ENCODE results near the gene ANKMY2.
"Not testable (repeated sequence)": the region's sequence is repeated elsewhere in the genome, so short reads cannot be mapped to it uniquely, and the experiment has no call there.

ANKMY2 gene

DNA sequence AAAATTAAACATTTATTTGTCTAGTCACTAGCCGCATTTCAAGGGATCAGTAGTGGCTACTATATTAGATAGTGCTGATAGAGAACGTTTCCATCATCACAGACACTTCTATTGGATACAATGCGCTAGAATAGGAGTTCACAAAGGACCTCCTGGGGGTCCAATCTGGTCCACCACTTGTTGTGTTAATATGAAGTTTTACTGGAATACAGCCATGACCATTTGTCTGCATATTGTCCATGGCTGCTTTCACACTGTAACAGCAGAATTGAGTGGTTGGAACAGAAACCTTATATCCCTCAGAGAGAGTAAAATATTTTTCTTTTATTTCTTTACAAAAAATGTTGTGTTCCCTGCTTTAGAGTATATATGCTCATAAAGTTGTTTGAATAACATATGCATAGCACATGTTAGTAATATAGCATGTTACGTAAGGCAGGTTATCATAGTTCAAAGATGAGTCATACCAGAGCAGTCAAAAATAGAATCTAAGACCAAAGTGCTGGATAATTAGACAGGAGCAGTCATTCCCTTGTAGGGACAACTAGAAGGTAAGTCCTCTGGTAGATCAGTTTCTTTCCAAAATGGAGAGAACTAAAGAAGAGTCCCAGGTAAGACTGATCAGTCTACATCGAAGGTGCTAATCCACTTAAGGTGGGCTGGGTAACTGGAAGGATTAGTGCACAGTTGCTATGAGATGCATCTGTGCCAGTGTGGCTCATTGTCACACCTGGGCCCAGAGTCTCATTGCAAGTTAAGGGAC is 15.3 kb upstream of the ANKMY2 start:
- H3K4me3 ChIP-seq (ENCODE audit: control insufficient read depth in 1 of 7, extremely low read depth in 1 of 7, insufficient read depth in 4 of 7, low read depth in 2 of 7, low read length in 6 of 7): no peak overlapping the region
- ChIA-PET CTCF (no interaction called here), POLR2A (no interaction called here)
- H3K4me1 ChIP-seq (ENCODE audit: control extremely low read depth in 1 of 4, control insufficient read depth in 4 of 4, insufficient read depth in 4 of 4, low read length in 3 of 4): peaks cover 10 to 38% (median 24%) of the 10 kb centered on the region in 4 experiments
- 93% methylated on average over 3 of the region's 5 CpGs for WGBS (ENCODE audit: insufficient coverage)
- no peaks in the 10 kb centered on the region for H3K27me3 ChIP-seq (replicated peaks in 2 of 5; ENCODE audit: control insufficient read depth in 4 of 5, insufficient read depth in 5 of 5, low read length in 4 of 5)
- H3K27ac ChIP-seq (ENCODE audit: insufficient read depth in 1 of 2, low read depth in 1 of 2, low read length in 2 of 2, poor library complexity in 1 of 2, severe bottlenecking in 2 of 2): peak overlapping the region in 1 of 2 experiments; percentile 46
- no peaks in the 10 kb centered on the region for H3K9me3 ChIP-seq (ENCODE audit: control extremely low read depth in 1 of 5, control insufficient read depth in 4 of 5, insufficient read depth in 2 of 5, low read depth in 1 of 5, low read length in 4 of 5)
- peak in 2 of 3 donors; percentile 56 to 73 for DNase-seq
- peaks cover 0 to 16% (median 5%) of the 10 kb centered on the region in 4 experiments for H3K36me3 ChIP-seq (ENCODE audit: control insufficient read depth in 4 of 4, insufficient read depth in 4 of 4, low read length in 3 of 4)

DNA sequence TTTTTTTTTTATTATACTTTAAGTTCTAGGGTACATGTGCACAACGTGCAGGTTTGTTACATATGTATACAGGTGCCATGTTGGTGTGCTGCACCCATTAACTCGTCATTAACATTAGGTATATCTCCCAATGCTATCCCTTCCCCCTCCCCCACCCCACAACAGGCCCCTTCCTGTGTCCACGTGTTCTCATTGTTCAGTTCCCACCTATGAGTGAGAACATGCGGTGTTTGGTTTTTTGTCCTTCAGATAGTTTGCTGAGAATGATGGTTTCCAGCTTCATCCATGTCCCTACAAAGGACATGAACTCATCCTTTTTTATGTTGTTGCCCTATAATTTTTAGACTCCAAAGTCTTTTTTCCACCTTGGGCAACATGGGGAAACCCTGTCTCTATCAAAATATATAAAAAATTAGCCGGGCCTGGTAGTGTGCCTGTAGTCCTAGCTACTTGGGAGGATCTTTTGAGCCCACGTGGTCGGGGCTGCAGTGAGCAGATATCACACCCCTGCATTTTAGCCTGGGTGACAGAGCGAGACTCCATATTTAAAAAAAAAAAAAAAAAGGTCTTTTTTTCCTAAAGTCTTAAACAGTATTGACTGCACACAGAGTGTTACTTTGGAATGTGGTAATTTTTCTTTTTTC is 14.4 kb upstream of the ANKMY2 start:
- peaks cover 10 to 42% (median 24%) of the 10 kb centered on the region in 4 experiments for H3K4me1 ChIP-seq (ENCODE audit: control extremely low read depth in 1 of 4, control insufficient read depth in 4 of 4, insufficient read depth in 4 of 4, low read length in 3 of 4)
- H3K36me3 ChIP-seq (ENCODE audit: control insufficient read depth in 4 of 4, insufficient read depth in 4 of 4, low read length in 3 of 4); DNase-seq; H3K4me3 ChIP-seq (ENCODE audit: control insufficient read depth in 1 of 7, extremely low read depth in 1 of 7, insufficient read depth in 4 of 7, low read depth in 2 of 7, low read length in 6 of 7); POLR2A ChIA-PET; H3K9me3 ChIP-seq (ENCODE audit: control extremely low read depth in 1 of 5, control insufficient read depth in 4 of 5, insufficient read depth in 2 of 5, low read depth in 1 of 5, low read length in 4 of 5); H3K27ac ChIP-seq (ENCODE audit: insufficient read depth in 1 of 2, low read depth in 1 of 2, low read length in 2 of 2, poor library complexity in 1 of 2, severe bottlenecking in 2 of 2); H3K27me3 ChIP-seq (replicated peaks in 2 of 5; ENCODE audit: control insufficient read depth in 4 of 5, insufficient read depth in 5 of 5, low read length in 4 of 5): not testable (repeated sequence)
- CTCF ChIA-PET: interaction anchor here (0.7 kb wide), 1 partner anchor 1487 kb away, joined by 3 read pairs; no protein-coding TSS in a partner anchor
- 20% methylated on average over 1 of the region's 8 CpGs for WGBS (ENCODE audit: insufficient coverage)

DNA sequence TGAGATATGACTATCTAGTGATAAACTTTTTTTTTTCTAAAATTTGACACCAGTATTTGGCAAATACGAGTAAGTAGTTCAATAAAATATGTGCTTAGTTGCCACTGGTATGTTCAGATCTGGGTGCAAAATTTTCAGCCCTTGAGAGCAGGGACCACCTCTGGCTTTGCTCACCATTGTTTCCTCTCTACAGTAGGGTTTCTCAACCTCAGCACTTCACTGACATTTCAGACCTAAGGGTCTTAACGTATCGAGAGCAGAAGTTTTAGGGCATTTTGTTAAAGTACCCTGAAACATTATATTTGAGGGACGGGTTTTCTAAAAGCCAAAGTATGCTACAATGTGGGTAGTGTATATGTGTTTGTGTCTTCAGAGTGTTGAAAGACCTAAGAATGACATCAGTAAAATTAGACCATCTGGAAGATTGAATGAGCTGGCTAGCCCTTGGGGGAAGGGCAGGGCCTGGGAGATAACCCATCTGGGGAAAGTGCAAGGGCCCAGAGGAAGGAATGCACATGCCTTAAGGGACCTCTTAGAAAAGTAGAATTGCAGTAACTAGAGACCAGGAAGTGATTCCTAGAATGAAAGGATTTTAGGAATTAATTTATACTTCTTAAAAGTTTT is 12.2 kb upstream of the ANKMY2 start:
- peak in 2 of 3 donors; percentile 43 to 52 for DNase-seq
- CTCF ChIA-PET: interaction anchor here (0.8 to 1.1 kb wide), 4 partner anchors 8 to 12 kb away, joined by 3 to 4 read pairs (median 3); partner anchors contain the start of genes ANKMY2 and BZW2
- 100% methylated on average over 1 of the region's 4 CpGs for WGBS (ENCODE audit: insufficient coverage)
- H3K9me3 ChIP-seq (ENCODE audit: control extremely low read depth in 1 of 5, control insufficient read depth in 4 of 5, insufficient read depth in 2 of 5, low read depth in 1 of 5, low read length in 4 of 5): no peaks in the 10 kb centered on the region
- POLR2A ChIA-PET: no interaction called here
- no peaks in the 10 kb centered on the region for H3K27me3 ChIP-seq (replicated peaks in 2 of 5; ENCODE audit: control insufficient read depth in 4 of 5, insufficient read depth in 5 of 5, low read length in 4 of 5)
- peaks cover 0 to 7% (median 0%) of the 10 kb centered on the region in 4 experiments for H3K36me3 ChIP-seq (ENCODE audit: control insufficient read depth in 4 of 4, insufficient read depth in 4 of 4, low read length in 3 of 4)
- H3K4me3 ChIP-seq (ENCODE audit: control insufficient read depth in 1 of 7, extremely low read depth in 1 of 7, insufficient read depth in 4 of 7, low read depth in 2 of 7, low read length in 6 of 7): no peak overlapping the region
- H3K4me1 ChIP-seq (ENCODE audit: control extremely low read depth in 1 of 4, control insufficient read depth in 4 of 4, insufficient read depth in 4 of 4, low read length in 3 of 4): peaks cover 10 to 55% (median 30%) of the 10 kb centered on the region in 4 experiments
- H3K27ac ChIP-seq (ENCODE audit: insufficient read depth in 1 of 2, low read depth in 1 of 2, low read length in 2 of 2, poor library complexity in 1 of 2, severe bottlenecking in 2 of 2): no peak overlapping the region

DNA sequence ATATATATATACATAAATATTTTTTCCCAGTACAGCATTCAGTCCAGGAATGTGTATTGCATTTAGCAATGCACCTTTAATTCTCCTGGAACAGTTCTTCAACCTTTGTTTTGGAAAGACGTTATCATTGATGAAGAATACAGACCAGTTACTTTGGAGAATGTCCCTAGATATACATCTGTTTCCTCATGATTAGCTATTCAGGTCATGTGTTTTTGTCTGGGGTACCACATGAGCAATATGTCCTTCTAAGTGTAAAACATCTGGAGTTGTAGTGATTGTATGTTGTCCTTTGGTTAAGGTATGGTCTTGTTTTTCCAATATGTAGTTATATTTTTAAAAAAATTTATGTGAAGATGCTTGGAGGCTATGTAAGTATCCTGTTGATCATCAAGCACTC is 10.6 kb upstream of the ANKMY2 start:
- peaks cover 19 to 59% (median 36%) of the 10 kb centered on the region in 4 experiments for H3K4me1 ChIP-seq (ENCODE audit: control extremely low read depth in 1 of 4, control insufficient read depth in 4 of 4, insufficient read depth in 4 of 4, low read length in 3 of 4)
- no peaks in the 10 kb centered on the region for H3K9me3 ChIP-seq (ENCODE audit: control extremely low read depth in 1 of 5, control insufficient read depth in 4 of 5, insufficient read depth in 2 of 5, low read depth in 1 of 5, low read length in 4 of 5)
- H3K27me3 ChIP-seq (replicated peaks in 2 of 5; ENCODE audit: control insufficient read depth in 4 of 5, insufficient read depth in 5 of 5, low read length in 4 of 5): no peaks in the 10 kb centered on the region
- CTCF ChIA-PET: interaction anchor here (0.6 to 1.7 kb wide), 3 partner anchors 9 to 91 kb away, joined by 3 to 4 read pairs (median 3); no protein-coding TSS in a partner anchor
- 50% methylated on average over 1 of the region's 1 CpG for WGBS (ENCODE audit: insufficient coverage)
- POLR2A ChIA-PET: no interaction called here
- H3K4me3 ChIP-seq (ENCODE audit: control insufficient read depth in 1 of 7, extremely low read depth in 1 of 7, insufficient read depth in 4 of 7, low read depth in 2 of 7, low read length in 6 of 7): peak overlapping the region in 1 of 7 experiments; percentile 23
- H3K36me3 ChIP-seq (ENCODE audit: control insufficient read depth in 4 of 4, insufficient read depth in 4 of 4, low read length in 3 of 4): peaks cover 0 to 9% (median 0%) of the 10 kb centered on the region in 4 experiments
- no peak overlapping the region for H3K27ac ChIP-seq (ENCODE audit: insufficient read depth in 1 of 2, low read depth in 1 of 2, low read length in 2 of 2, poor library complexity in 1 of 2, severe bottlenecking in 2 of 2)
- DNase-seq: peak in 2 of 3 donors; percentile 55 to 78

DNA sequence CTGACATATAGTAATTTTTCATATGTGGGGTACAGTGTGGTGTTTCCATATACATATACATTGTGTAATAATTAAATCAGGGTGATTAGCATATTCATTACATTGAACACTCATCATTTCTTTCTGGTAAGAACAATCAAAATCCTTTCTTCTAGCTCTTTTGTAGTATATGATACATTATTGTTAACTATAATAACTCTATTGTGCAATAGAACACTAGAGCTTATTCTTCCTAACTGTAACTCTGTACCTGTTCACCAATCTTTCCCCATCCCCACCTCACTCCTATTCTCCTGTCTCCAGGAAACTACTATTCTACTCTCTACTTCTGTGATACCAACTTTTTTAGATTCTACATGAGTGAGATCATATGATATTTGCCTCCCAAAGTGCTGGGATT is 9.8 kb upstream of the ANKMY2 start:
- CTCF ChIA-PET: interaction anchor here (1.1 kb wide), 1 partner anchor 40 kb away, joined by 3 read pairs; no protein-coding TSS in a partner anchor
- no peaks in the 10 kb centered on the region for H3K9me3 ChIP-seq (ENCODE audit: control extremely low read depth in 1 of 5, control insufficient read depth in 4 of 5, insufficient read depth in 2 of 5, low read depth in 1 of 5, low read length in 4 of 5)
- POLR2A ChIA-PET: no interaction called here

DNA sequence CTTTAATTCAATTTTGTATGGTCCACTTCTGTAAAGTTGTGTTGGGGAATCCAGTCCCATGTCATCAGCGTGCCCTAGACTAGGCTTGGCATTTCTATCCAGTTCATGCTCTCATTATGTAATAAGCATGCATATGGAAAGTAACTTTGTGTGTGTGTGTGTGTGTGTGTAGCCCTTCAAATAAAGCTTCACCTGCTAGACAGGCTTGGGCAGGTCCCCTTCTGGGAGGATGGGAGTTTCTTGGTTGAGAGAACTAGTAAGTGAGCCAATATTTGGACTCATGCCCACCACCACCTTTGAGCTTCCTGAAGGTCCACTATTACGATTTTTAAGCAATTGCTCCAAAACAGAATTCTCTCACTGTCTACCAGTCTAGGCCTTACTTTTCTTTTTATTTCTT is 7.3 kb upstream of the ANKMY2 start:
- POLR2A ChIA-PET: no interaction called here
- 36% methylated on average over 1 of the region's 2 CpGs for WGBS (ENCODE audit: insufficient coverage)
- Histone ChIP-seq H3K36me3 (ENCODE audit: control insufficient read depth in 4 of 4, insufficient read depth in 4 of 4, low read length in 3 of 4) (peaks cover 0 to 16% (median 0%) of the 10 kb centered on the region in 4 experiments), H3K27ac (ENCODE audit: insufficient read depth in 1 of 2, low read depth in 1 of 2, low read length in 2 of 2, poor library complexity in 1 of 2, severe bottlenecking in 2 of 2) (no peak overlapping the region), H3K9me3 (ENCODE audit: control extremely low read depth in 1 of 5, control insufficient read depth in 4 of 5, insufficient read depth in 2 of 5, low read depth in 1 of 5, low read length in 4 of 5) (no peaks in the 10 kb centered on the region), H3K27me3 (replicated peaks in 2 of 5; ENCODE audit: control insufficient read depth in 4 of 5, insufficient read depth in 5 of 5, low read length in 4 of 5) (no peaks in the 10 kb centered on the region), H3K4me3 (ENCODE audit: control insufficient read depth in 1 of 7, extremely low read depth in 1 of 7, insufficient read depth in 4 of 7, low read depth in 2 of 7, low read length in 6 of 7) (peak overlapping the region in 1 of 7 experiments; percentile 4), H3K4me1 (ENCODE audit: control extremely low read depth in 1 of 4, control insufficient read depth in 4 of 4, insufficient read depth in 4 of 4, low read length in 3 of 4) (peaks cover 17 to 79% (median 48%) of the 10 kb centered on the region in 4 experiments)
- CTCF ChIA-PET: interaction anchor here (0.8 to 1.2 kb wide), 2 partner anchors 11 to 14 kb away, joined by 3 to 4 read pairs; no protein-coding TSS in a partner anchor
- peak in 1 of 3 donors; percentile 22 for DNase-seq

More for the DNA sequence above, 9.8 kb upstream of the ANKMY2 start:
- H3K27ac ChIP-seq (ENCODE audit: insufficient read depth in 1 of 2, low read depth in 1 of 2, low read length in 2 of 2, poor library complexity in 1 of 2, severe bottlenecking in 2 of 2): no peak overlapping the region
- DNase-seq: no peak
- H3K4me1 ChIP-seq (ENCODE audit: control extremely low read depth in 1 of 4, control insufficient read depth in 4 of 4, insufficient read depth in 4 of 4, low read length in 3 of 4): peaks cover 15 to 59% (median 34%) of the 10 kb centered on the region in 4 experiments
- peaks cover 0 to 9% (median 0%) of the 10 kb centered on the region in 4 experiments for H3K36me3 ChIP-seq (ENCODE audit: control insufficient read depth in 4 of 4, insufficient read depth in 4 of 4, low read length in 3 of 4)
- H3K4me3 ChIP-seq (ENCODE audit: control insufficient read depth in 1 of 7, extremely low read depth in 1 of 7, insufficient read depth in 4 of 7, low read depth in 2 of 7, low read length in 6 of 7): no peak overlapping the region
- no peaks in the 10 kb centered on the region for H3K27me3 ChIP-seq (replicated peaks in 2 of 5; ENCODE audit: control insufficient read depth in 4 of 5, insufficient read depth in 5 of 5, low read length in 4 of 5)
